IPS-18a (cell line): ENCODE measurements around the gene SRCIN1.

Experiments used
- H3K27ac ChIP-seq: one replicate; pipeline ENCODE4 v1.5.1; 2013; ENCODE audit warnings: low read length
- H3K27me3 ChIP-seq: one replicate; pipeline ENCODE4 v1.6.1; 2013; ENCODE audit warnings: mild to moderate bottlenecking, low read length; ENCODE audit not compliant: control insufficient read depth, insufficient read depth
- H3K36me3 ChIP-seq: one replicate; pipeline ENCODE4 v1.6.1; 2013; ENCODE audit warnings: low read depth, low read length; ENCODE audit not compliant: control insufficient read depth
- H3K4me1 ChIP-seq: one replicate; pipeline ENCODE4 v1.6.1; 2013; ENCODE audit warnings: low read depth, low read length; ENCODE audit not compliant: control insufficient read depth
- H3K4me3 ChIP-seq: one replicate; pipeline ENCODE4 v1.5.1; 2013; ENCODE audit warnings: low read length
- H3K9ac ChIP-seq: one replicate; pipeline ENCODE4 v1.6.1; 2013; ENCODE audit warnings: mild to moderate bottlenecking, low read length, moderate library complexity
- H3K9me3 ChIP-seq: one replicate; pipeline ENCODE4 v1.6.1; 2013; ENCODE audit warnings: low read depth, low read length; ENCODE audit not compliant: control insufficient read depth

The SRCIN1 gene

DNA sequence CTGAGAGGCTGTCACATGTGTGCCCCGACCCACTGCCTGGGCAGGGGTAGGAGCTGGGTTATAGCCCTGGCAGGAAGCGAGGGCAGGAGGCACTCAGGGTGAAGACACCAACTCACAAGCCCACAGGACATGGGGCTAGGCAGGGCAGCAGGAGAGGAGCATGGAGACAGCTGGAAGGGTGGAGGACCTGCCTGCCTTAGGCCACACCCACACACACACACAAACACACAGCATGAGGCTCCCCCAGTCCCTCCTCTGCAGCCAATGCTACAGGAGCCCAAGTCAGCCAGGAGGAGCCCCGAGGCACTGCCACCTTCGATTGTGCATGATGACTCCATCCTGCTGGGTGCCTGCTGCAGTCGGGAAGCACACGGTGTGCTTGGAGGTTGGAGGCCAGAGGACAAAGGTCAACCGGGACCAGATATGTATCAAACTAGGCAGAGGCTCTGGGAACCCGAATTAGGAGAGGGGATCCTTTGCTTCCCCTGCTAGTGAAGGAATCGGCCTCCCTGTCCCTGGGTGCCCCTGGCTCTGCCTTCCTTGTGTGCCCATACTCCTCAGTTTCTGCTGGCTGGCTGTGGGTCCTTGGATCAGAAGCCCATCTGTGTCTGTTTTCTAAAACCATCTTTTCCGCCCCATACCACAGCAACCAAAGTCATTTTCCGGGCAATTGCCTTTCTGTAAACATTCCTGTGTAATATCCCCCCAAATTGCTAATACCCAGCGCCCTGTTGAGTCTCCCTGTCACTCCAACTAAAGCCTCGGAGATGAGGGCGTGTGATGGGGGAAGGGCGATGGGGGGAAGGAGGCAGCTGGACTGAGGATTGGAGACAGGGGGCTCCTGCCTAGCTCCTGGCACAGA lies 20.5 kb downstream of the SRCIN1 start:
- Histone ChIP-seq H3K36me3 (no peaks in the 10 kb centered on the region), H3K4me3 (no peak overlapping the region), H3K9ac (no peak overlapping the region), H3K27ac (no peak overlapping the region), H3K27me3 (peaks cover 30% of the 10 kb centered on the region), H3K9me3 (no peaks in the 10 kb centered on the region), H3K4me1 (peaks cover 27% of the 10 kb centered on the region)

GRCh38 chr17:38584350-38584925 lies 21.3 kb downstream of the SRCIN1 start:
- H3K9ac ChIP-seq: no peak overlapping the region
- no peaks in the 10 kb centered on the region for H3K36me3 ChIP-seq
- no peak overlapping the region for H3K27ac ChIP-seq
- H3K9me3 ChIP-seq: no peaks in the 10 kb centered on the region
- peaks cover 27% of the 10 kb centered on the region for H3K4me1 ChIP-seq
- peaks cover 38% of the 10 kb centered on the region for H3K27me3 ChIP-seq
- no peak overlapping the region for H3K4me3 ChIP-seq

- H3K4me1 ChIP-seq: peaks cover 33% of the 10 kb centered on the region
- H3K9me3 ChIP-seq: no peaks in the 10 kb centered on the region
- no peak overlapping the region for H3K4me3 ChIP-seq
- H3K27ac ChIP-seq: no peak overlapping the region
- no peak overlapping the region for H3K9ac ChIP-seq
- peaks cover 44% of the 10 kb centered on the region for H3K27me3 ChIP-seq
- H3K36me3 ChIP-seq: no peaks in the 10 kb centered on the region
These were observed 21.9 kb downstream of the SRCIN1 start for GRCh38 chr17:38583828-38584349.

DNA sequence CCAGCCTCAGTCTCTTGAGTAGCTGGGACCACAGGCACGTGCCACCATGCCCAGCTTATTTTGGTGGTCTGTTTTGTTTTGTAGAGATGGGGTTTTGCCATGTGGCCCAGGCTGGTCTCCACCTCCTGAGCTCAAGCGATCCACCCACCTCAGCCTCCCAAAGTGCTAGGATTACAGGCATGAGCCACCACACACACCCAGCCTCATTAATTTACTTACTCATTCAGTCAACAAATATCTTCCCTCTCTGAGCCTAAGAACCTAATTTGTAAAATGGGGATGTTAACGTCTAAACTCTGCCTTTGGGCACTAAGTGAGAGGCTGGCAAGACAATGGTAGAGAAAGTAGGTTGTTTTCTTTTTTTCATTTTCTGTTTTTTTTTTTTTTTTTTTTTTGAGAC lies 22.6 kb downstream of the SRCIN1 start:
- Histone ChIP-seq H3K4me1 (peaks cover 31% of the 10 kb centered on the region), H3K27ac (no peak overlapping the region), H3K4me3 (no peak overlapping the region), H3K36me3 (no peaks in the 10 kb centered on the region), H3K27me3 (peaks cover 51% of the 10 kb centered on the region), H3K9me3 (no peaks in the 10 kb centered on the region), H3K9ac (no peak overlapping the region)

GRCh38 chr17:38582069-38582468 lies 23.7 kb downstream of the SRCIN1 start:
- Histone ChIP-seq H3K27me3 (peaks cover 58% of the 10 kb centered on the region), H3K36me3 (no peaks in the 10 kb centered on the region), H3K27ac (no peak overlapping the region), H3K4me3 (no peak overlapping the region), H3K9ac (no peak overlapping the region), H3K4me1 (peaks cover 35% of the 10 kb centered on the region), H3K9me3 (no peaks in the 10 kb centered on the region)

DNA sequence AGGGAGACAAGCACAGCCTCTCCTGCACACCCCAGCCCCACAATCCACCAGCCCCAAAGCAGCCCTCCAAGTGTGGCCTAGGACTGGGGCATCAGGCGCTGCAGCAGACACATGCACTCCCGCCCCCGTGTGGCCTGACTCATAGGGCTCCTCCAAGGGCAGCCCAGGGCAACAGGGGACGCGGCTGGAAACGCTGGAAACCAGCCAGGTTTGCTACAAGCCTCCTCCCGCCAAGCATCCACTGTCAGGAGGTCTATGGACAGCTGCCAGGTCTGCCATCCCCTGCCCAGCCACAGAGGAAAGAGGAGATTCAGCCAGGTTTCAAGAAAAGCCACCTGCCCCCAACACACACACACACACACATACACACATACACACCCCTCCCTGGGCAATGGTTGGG lies 25.8 kb downstream of the SRCIN1 start:
- no peak overlapping the region for H3K4me3 ChIP-seq
- peaks cover 79% of the 10 kb centered on the region for H3K27me3 ChIP-seq
- peaks cover 23% of the 10 kb centered on the region for H3K4me1 ChIP-seq
- no peaks in the 10 kb centered on the region for H3K9me3 ChIP-seq
- no peak overlapping the region for H3K9ac ChIP-seq
- H3K27ac ChIP-seq: no peak overlapping the region
- H3K36me3 ChIP-seq: no peaks in the 10 kb centered on the region

DNA sequence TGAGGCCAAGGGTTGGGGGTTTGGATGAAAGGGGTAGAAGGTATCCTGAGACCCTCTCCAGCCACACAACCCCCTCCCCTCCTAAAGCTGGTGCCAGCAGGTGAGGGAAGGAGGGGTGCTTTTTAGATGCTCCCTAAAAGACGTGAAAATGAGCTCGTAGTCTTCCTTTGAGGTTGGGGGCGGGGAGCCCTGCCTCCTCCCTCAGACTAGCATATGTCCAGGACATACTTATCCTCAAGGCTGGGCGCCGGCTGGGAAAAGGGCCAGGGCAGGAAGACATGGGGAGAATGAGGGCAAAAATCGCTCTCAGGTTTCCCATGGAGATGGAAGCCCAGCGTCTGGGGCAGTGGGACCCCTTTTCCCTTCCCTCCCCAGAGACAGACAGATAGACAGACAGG lies 26.7 kb downstream of the SRCIN1 start:
- Histone ChIP-seq H3K27me3 (peaks cover 85% of the 10 kb centered on the region), H3K4me1 (peaks cover 17% of the 10 kb centered on the region), H3K9ac (no peak overlapping the region), H3K9me3 (no peaks in the 10 kb centered on the region), H3K4me3 (peak overlapping the region; percentile 49), H3K36me3 (no peaks in the 10 kb centered on the region), H3K27ac (no peak overlapping the region)

- Histone ChIP-seq H3K9me3 (no peaks in the 10 kb centered on the region), H3K4me1 (peaks cover 17% of the 10 kb centered on the region), H3K27me3 (peaks cover 86% of the 10 kb centered on the region), H3K36me3 (no peaks in the 10 kb centered on the region), H3K9ac (no peak overlapping the region), H3K4me3 (peak overlapping the region; percentile 49), H3K27ac (no peak overlapping the region)
These were observed 27.3 kb downstream of the SRCIN1 start for GRCh38 chr17:38578229-38579082.

GRCh38 chr17:38577645-38578173 lies 28.0 kb downstream of the SRCIN1 start:
- Histone ChIP-seq H3K27me3 (peaks cover 87% of the 10 kb centered on the region), H3K4me1 (peaks cover 20% of the 10 kb centered on the region), H3K36me3 (no peaks in the 10 kb centered on the region), H3K9ac (no peak overlapping the region), H3K9me3 (no peaks in the 10 kb centered on the region), H3K4me3 (peak overlapping the region; percentile 49), H3K27ac (no peak overlapping the region)

- Histone ChIP-seq H3K36me3 (no peaks in the 10 kb centered on the region), H3K4me3 (no peak overlapping the region), H3K9me3 (no peaks in the 10 kb centered on the region), H3K4me1 (peaks cover 20% of the 10 kb centered on the region), H3K9ac (no peak overlapping the region), H3K27ac (no peak overlapping the region), H3K27me3 (peaks cover 87% of the 10 kb centered on the region)
These were observed 28.5 kb downstream of the SRCIN1 start for GRCh38 chr17:38577244-38577643.

DNA sequence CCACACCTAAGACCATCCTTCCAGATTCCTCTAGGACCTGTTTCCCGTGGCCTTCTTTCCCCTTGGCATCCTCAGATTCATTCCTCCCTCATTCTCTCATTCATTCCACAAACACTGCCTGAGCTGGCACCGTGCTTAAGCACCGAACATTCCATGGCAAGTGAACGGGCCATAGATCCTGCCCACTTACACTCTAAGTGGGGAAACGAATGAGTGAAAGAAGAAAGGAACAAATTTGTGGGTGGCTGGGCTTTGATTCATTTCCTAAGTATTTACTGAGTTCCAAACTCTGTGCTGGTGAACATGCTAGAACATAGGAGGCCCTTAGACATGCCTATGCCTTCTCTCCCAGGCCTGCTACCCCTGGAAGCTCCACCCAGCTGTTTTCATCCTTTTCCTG lies 30.0 kb downstream of the SRCIN1 start:
- Histone ChIP-seq H3K4me3 (no peak overlapping the region), H3K4me1 (peaks cover 27% of the 10 kb centered on the region), H3K9ac (no peak overlapping the region), H3K27ac (no peak overlapping the region), H3K36me3 (no peaks in the 10 kb centered on the region), H3K9me3 (no peaks in the 10 kb centered on the region), H3K27me3 (peaks cover 93% of the 10 kb centered on the region)
